H1 (cell line): ENCODE results near the gene PRR12.

Source experiments
- CREB1 ChIP-seq: IDR thresholded peaks from 2 replicates; pipeline ENCODE4 v1.6.1; 2012; ENCODE audit warnings: inconsistent platforms
- CTCF ChIP-seq, 3 experiments: IDR thresholded peaks; 1 replicate in 2 of 3; 2 replicates in 1 of 3; pipeline versions ENCODE4 v1.5.1 to v1.6.1; 2011; ENCODE audit warnings: low read length in 3 of 3, mild to moderate bottlenecking in 3 of 3, inconsistent platforms in 2 of 3, low read depth in 1 of 3, moderate library complexity in 1 of 3; ENCODE audit not compliant: insufficient read depth in 1 of 3; ENCODE audit errors: control extremely low read depth in 1 of 3
- EP300 ChIP-seq, 2 experiments: IDR thresholded peaks; 1 replicate in 1 of 2; 2 replicates in 1 of 2; pipeline ENCODE4 v1.6.1; 2011 to 2012; ENCODE audit warnings: low read depth in 2 of 2, low read length in 2 of 2, mild to moderate bottlenecking in 2 of 2, borderline replicate concordance in 1 of 2, inconsistent platforms in 1 of 2, moderate library complexity in 1 of 2
- FOSL1 ChIP-seq: IDR thresholded peaks from 2 replicates; pipeline ENCODE4 v1.6.1; 2011; ENCODE audit warnings: mild to moderate bottlenecking, low read depth, low read length, moderate library complexity; ENCODE audit not compliant: insufficient read depth
- POLR2A ChIP-seq, 2 experiments: IDR thresholded peaks; 1 replicate in 1 of 2; 2 replicates in 1 of 2; pipeline ENCODE4 v1.6.1; 2011; ENCODE audit warnings: low read depth in 2 of 2, low read length in 2 of 2, mild to moderate bottlenecking in 2 of 2; ENCODE audit errors: control extremely low read depth in 1 of 2
- POLR2AphosphoS5 ChIP-seq: IDR thresholded peaks from 2 replicates; pipeline ENCODE4 v1.6.1; 2011; ENCODE audit warnings: low read depth, low read length
- RAD21 ChIP-seq, 2 experiments: IDR thresholded peaks in 1 of 2; conservative IDR thresholded peaks in 1 of 2; 2 replicates each; pipeline ENCODE4 v1.6.1; 2011; ENCODE audit warnings: low read depth in 2 of 2, low read length in 2 of 2, improper control_type of control experiment in 1 of 2, inconsistent platforms in 1 of 2, mild to moderate bottlenecking in 1 of 2, moderate library complexity in 1 of 2
- TBP ChIP-seq: IDR thresholded peaks from 2 replicates; pipeline ENCODE4 v1.6.1; 2011; ENCODE audit warnings: low read depth, low read length, improper control_type of control experiment
- YY1 ChIP-seq: IDR thresholded peaks from 2 replicates; pipeline ENCODE4 v1.6.1; 2011; ENCODE audit warnings: low read depth, mild to moderate bottlenecking, low read length
- ZNF274 ChIP-seq: IDR thresholded peaks from 2 replicates; pipeline ENCODE4 v1.7.0; 2012; ENCODE audit warnings: low read length, borderline replicate concordance; ENCODE audit errors: extremely low read depth
- TF ChIP-seq, protein P1 (sequence below): IDR thresholded peaks from 2 replicates; pipeline ENCODE4 v1.6.1; 2011; ENCODE audit warnings: low read length, improper control_type of control experiment

DNA sequence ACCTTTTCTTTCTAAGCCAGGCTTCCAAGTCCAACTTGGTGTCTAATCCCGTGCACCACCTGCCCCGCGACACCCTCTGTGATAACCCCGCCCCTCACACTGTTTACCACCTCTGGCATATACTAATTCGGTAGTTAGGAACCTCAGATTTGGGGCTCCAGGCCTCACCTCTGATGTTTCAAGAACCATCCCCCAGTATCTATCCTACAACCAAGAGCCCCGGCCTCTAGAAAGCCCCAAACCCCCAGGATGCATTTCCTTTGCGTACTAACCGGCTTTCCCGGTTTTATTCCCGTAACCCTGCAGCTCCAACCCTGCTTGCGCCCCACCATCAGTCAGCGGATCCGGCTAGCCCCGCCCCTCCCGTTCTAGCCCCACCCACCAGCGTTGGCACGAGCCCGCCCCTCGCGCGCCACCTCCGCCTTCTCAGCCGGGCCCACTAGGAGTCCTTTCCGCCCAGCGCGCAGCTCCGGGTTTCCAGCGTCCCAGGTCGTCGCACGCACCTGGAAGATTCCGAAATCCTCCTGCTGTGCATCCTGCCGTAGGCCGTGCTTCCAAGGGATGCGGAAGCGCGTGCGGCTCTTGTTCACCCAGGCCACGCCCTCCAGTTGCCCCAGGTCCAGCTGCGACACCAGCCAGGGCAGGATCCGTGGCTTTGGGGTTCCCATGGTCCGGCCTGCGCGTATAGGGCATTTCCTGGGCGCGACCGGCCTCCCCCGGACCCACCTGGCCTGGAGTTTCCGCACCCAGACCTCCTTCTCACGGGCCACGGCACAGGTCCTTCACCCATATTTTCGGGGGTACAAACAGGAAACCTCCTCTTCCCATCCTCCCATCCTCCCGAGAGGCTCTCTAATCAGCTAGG is 73.4 kb downstream of the PRR12 start:
- TF ChIP-seq POLR2A (IDR thresholded peaks at IDR 0.05; ENCODE audit: control extremely low read depth in 1 of 2, low read depth in 2 of 2, low read length in 2 of 2) (peak; percentile 51 to 78), CTCF (IDR thresholded peaks at IDR 0.05; ENCODE audit: control extremely low read depth in 1 of 3, insufficient read depth in 1 of 3, low read depth in 1 of 3, low read length in 3 of 3) (no peak), POLR2AphosphoS5 (peak; percentile 59), EP300 (IDR thresholded peaks at IDR 0.05; ENCODE audit: borderline replicate concordance in 1 of 2, low read depth in 2 of 2, low read length in 2 of 2) (no peak), FOSL1 (no peak), TBP (no peak), YY1 (no peak), ZNF274 (no peak), RAD21 (IDR thresholded peaks at IDR 0.05 in 1 of 2, conservative IDR thresholded peaks at IDR 0.05 in 1 of 2; ENCODE audit: low read depth in 2 of 2, low read length in 2 of 2) (no peak), CREB1 (peak; percentile 48; the same call in 1 of the 2 replicates)
- TF ChIP-seq, protein P1, sequence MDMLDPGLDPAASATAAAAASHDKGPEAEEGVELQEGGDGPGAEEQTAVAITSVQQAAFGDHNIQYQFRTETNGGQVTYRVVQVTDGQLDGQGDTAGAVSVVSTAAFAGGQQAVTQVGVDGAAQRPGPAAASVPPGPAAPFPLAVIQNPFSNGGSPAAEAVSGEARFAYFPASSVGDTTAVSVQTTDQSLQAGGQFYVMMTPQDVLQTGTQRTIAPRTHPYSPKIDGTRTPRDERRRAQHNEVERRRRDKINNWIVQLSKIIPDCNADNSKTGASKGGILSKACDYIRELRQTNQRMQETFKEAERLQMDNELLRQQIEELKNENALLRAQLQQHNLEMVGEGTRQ = no peak
